ENCODE data around the gene PRKAA2.

The PRKAA2 gene

GRCh38 chr1:56726706-56727105 lies 81.6 kb downstream of the PRKAA2 start:
- no peak for DNase-seq

GRCh38 chr1:56728964-56729363 lies 83.8 kb downstream of the PRKAA2 start:
- DNase-seq, result no peak

- DNase-seq, result no peak
Measured at GRCh38 chr1:56745231-56745630, 100.1 kb downstream of the PRKAA2 start.

GRCh38 chr1:56754708-56755479 lies 109.8 kb downstream of the PRKAA2 start:
- DNase-seq, result no peak

GRCh38 chr1:56755911-56756310 lies 110.8 kb downstream of the PRKAA2 start:
- DNase-seq, result no peak

GRCh38 chr1:56758135-56758534 lies 113.0 kb downstream of the PRKAA2 start:
- DNase-seq, result no peak

- DNase-seq, result no peak
Measured at GRCh38 chr1:56758794-56759193, 113.7 kb downstream of the PRKAA2 start.
